ENCODE data around the gene UBR1. TPM values are rescaled to one million over a fixed set of nuclear protein-coding genes. Genes with fewer than 3 reads are reported as not detected.

The UBR1 gene
- total RNA-seq, result 24.2 TPM
- long read RNA-seq, partial matches to known transcripts, result 2 of 4 reads
- long read RNA-seq, other reads (novel, unspliced or antisense), result 2 of 4 reads

DNA sequence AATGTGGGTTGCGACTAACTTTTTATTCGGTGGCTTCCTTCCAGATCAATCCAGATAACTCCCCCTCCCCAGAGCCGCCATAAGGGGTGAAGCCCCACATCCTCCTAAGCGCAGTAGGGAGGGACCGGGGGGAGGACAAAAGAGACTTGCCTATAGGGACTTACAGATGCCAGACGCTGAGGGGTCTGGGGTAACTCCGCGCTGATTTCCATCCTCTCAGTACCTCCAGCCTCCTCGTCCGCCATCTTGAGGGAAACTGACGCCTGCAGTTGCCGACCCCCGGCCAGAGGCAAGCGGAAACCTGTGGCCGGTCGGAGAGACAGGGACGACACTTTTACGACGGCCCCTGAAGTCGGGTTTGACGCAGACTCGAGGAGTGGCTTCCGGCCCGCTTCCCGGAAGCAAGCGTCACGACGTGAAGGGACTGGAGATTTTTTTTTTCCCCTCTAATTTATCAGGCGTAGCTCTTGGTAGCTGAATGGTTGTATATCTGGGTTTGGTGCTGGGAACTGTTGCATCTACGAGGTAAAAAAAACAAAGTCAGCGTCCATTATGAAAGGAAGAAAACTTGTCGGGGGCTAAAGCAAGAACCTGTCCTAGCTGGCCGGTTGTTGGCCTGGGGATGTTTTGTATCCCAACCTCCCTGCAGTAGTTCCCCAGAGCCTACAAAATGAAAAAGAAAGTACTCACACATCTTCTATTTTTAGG lies at the start of gene UBR1:
UBR1 (minus strand) TSS at position 261 of the 708 bp plus-strand sequence; CDS start at position 245, 16 bp downstream.
- H3K27ac ChIP-seq (replicated peaks), result peak within 1 kb of the TSS; percentile 92
- H3K4me3 ChIP-seq, result peak within 1 kb of the TSS; percentile 77
- DNase-seq, result peak; percentile 90
- peaks cover 8% of the 10 kb centered on the region for H3K36me3 ChIP-seq
- peaks cover 41% of the 10 kb centered on the region for H3K4me1 ChIP-seq
- no peaks in the 10 kb centered on the region for H3K27me3 ChIP-seq (ENCODE audit: low read depth)
- TF ChIP-seq, protein P1, sequence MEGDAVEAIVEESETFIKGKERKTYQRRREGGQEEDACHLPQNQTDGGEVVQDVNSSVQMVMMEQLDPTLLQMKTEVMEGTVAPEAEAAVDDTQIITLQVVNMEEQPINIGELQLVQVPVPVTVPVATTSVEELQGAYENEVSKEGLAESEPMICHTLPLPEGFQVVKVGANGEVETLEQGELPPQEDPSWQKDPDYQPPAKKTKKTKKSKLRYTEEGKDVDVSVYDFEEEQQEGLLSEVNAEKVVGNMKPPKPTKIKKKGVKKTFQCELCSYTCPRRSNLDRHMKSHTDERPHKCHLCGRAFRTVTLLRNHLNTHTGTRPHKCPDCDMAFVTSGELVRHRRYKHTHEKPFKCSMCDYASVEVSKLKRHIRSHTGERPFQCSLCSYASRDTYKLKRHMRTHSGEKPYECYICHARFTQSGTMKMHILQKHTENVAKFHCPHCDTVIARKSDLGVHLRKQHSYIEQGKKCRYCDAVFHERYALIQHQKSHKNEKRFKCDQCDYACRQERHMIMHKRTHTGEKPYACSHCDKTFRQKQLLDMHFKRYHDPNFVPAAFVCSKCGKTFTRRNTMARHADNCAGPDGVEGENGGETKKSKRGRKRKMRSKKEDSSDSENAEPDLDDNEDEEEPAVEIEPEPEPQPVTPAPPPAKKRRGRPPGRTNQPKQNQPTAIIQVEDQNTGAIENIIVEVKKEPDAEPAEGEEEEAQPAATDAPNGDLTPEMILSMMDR (IDR thresholded peaks at IDR 0.05; ENCODE audit: borderline replicate concordance), result no peak
- intact Hi-C loops (cut with micrococcal nuclease), result no loop called here
- H3K9me3 ChIP-seq (replicated peaks), result no peaks in the 10 kb centered on the region

DNA sequence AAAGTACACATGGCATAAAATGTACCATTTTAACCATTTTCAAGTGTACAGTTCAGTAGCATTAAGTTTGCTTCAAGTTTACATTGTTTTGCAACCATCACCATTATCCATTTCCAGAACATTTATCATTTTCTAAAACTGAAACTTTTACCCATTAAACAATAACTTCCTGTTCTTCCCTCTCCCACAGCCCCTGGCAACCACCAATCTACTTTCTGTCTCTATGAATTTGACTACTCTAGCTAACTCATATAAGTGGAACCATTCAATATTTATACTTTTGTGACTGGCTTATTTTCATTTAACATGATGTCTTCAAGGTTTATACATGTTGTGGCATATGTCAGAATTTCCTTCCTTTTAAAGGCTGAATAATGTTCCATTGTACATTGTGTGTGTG lies 47.4 kb upstream of the UBR1 start:
- no peaks in the 10 kb centered on the region for H3K4me1 ChIP-seq
- peaks cover 95% of the 10 kb centered on the region for H3K36me3 ChIP-seq
- H3K27ac ChIP-seq (replicated peaks), result no peak overlapping the region
- H3K9me3 ChIP-seq (replicated peaks), result no peaks in the 10 kb centered on the region
- no peak overlapping the region for H3K4me3 ChIP-seq
- TF ChIP-seq, protein P1 (IDR thresholded peaks at IDR 0.05; ENCODE audit: borderline replicate concordance), result no peak
- intact Hi-C loops (cut with micrococcal nuclease), result no loop called here
- no peaks in the 10 kb centered on the region for H3K27me3 ChIP-seq (ENCODE audit: low read depth)
- no peak for DNase-seq

DNA sequence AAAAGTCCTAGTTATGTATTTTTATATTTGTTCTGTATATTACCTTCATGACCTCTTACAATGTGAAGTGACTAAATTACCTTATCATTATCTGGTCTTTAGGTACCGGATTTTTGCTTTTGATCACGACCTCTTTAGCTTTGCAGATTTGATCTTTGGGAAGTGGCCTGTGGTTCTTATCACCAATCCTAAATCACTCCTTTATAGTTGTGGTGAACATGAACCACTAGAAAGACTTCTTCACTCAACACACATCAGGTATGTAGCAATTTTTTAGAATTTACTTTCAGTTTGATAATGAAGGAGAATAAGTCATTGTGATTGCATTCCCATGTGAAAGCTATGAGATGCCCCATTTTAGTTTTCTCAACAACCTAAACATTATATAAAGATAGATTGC lies 45.9 kb upstream of the UBR1 start:
- Histone ChIP-seq H3K9me3 (replicated peaks) (no peaks in the 10 kb centered on the region), H3K27ac (replicated peaks) (no peak overlapping the region), H3K4me3 (no peak overlapping the region), H3K36me3 (peaks cover 95% of the 10 kb centered on the region), H3K4me1 (no peaks in the 10 kb centered on the region), H3K27me3 (ENCODE audit: low read depth) (no peaks in the 10 kb centered on the region)
- intact Hi-C loops (cut with micrococcal nuclease), result no loop called here
- TF ChIP-seq, protein P1 (IDR thresholded peaks at IDR 0.05; ENCODE audit: borderline replicate concordance), result no peak
- DNase-seq, result no peak

DNA sequence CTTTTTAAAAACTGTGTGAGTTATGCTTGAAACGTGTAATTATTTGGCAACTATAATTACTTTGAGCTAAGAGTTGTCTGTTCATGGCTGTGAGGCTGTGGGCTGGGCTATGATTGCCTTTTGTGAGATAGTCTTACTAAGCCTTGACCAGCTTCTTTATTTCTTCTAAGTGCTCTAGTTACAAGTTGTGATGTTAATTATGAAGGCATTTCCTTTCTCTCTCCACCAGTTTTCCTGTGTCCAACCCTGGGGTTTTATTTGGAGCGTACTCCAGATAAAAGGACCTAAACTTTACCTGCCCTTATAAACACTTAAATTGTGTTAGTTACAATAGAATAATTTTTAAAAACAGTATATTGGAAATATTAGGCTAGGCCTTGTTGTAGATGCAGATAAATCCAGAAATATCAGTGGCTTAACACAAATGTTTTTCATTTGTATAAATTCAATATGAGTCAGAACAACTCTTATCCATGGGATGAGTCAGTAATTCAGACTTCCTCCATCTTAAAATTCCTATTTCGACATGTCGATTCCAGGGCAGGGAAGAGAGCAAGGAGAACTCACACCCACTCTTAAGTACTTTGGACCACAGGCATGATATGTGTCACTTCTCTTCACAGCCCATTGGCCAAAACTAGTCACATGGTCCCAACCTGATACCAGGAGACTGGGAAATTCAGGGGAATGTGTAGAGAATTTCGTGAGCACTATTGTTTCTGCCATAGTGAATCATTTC lies 44.5 kb upstream of the UBR1 start:
- intact Hi-C loops (cut with micrococcal nuclease), result no loop called here

DNA sequence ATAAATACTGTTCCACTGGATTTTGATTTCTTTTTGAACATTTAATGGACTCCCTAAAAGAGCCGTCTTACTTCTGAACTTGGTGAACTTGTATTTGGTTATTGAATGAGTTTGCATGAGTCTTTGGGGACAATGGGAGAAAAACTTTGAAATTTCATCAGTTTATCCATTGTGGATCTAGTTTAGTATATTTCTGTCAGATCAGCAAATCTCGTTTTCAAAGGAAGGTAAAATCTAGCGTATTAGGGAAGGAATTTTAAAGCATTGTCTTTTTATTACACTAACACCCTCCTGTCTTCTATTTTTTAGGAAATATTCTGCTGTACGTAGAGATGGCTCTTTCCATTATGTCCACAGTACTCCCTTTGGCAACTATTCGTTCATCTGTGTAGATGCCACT lies 40.3 kb upstream of the UBR1 start:
- no peak for DNase-seq
- H3K36me3 ChIP-seq, result peaks cover 70% of the 10 kb centered on the region
- no peaks in the 10 kb centered on the region for H3K27me3 ChIP-seq (ENCODE audit: low read depth)
- no peak overlapping the region for H3K4me3 ChIP-seq
- intact Hi-C loops (cut with micrococcal nuclease), result no loop called here
- no peaks in the 10 kb centered on the region for H3K4me1 ChIP-seq
- no peak overlapping the region for H3K27ac ChIP-seq (replicated peaks)
- no peaks in the 10 kb centered on the region for H3K9me3 ChIP-seq (replicated peaks)
- TF ChIP-seq, protein P1 (IDR thresholded peaks at IDR 0.05; ENCODE audit: borderline replicate concordance), result no peak

More for the DNA sequence above, 44.5 kb upstream of the UBR1 start:
- no peak overlapping the region for H3K27ac ChIP-seq (replicated peaks)
- H3K4me3 ChIP-seq, result no peak overlapping the region
- H3K36me3 ChIP-seq, result peaks cover 92% of the 10 kb centered on the region
- no peak for DNase-seq
- no peaks in the 10 kb centered on the region for H3K4me1 ChIP-seq
- TF ChIP-seq, protein P1 (IDR thresholded peaks at IDR 0.05; ENCODE audit: borderline replicate concordance), result no peak
- H3K27me3 ChIP-seq (ENCODE audit: low read depth), result no peaks in the 10 kb centered on the region
- H3K9me3 ChIP-seq (replicated peaks), result no peaks in the 10 kb centered on the region

All from left ventricle myocardium inferior (tissue), 1 donor.